Measurements from ENCODE around the gene ELOVL1. TPM values are rescaled to one million over a fixed set of nuclear protein-coding genes. Genes with fewer than 3 reads are reported as not detected.

ELOVL1 gene
- total RNA-seq, 1 experiment from 2014 or later: 91.3 TPM

- no peak for TF ChIP-seq SRF (IDR thresholded peaks at IDR 0.05; ENCODE audit: low read depth)
- no peak for TF ChIP-seq ZNF274 (IDR thresholded peaks at IDR 0.05; ENCODE audit: low read depth, low read length)
- TF ChIP-seq FOSL1 (IDR thresholded peaks at IDR 0.05; ENCODE audit: low read depth): no peak
Observed at GRCh38 chr1:43314233-43314632, 53.6 kb downstream of the ELOVL1 start (continued).

- no TSS peak for BruUV-seq (replicated peaks)
- Histone ChIP-seq H3K4me3 (replicated peaks in 1 of 2; ENCODE audit: low read depth in 1 of 2, low read length in 2 of 2) (no peak overlapping the region), H3K9ac (ENCODE audit: low read length) (no peak overlapping the region), H3K4me1 (ENCODE audit: control insufficient read depth in 1 of 2, insufficient read depth in 2 of 2, low read length in 2 of 2) (peaks cover 0 to 1% of the 10 kb centered on the region in 2 experiments; a peak in 1 of 4 replicates), H3K27ac (ENCODE audit: low read depth, low read length) (no peak overlapping the region), H4K20me1 (ENCODE audit: insufficient read depth) (no peaks in the 10 kb centered on the region), H3K9me2 (ENCODE audit: insufficient read depth) (no peaks in the 10 kb centered on the region), H3K79me2 (ENCODE audit: insufficient read depth, low read length) (no peaks in the 10 kb centered on the region), H3K27me3 (ENCODE audit: insufficient read depth, low read length) (no peaks in the 10 kb centered on the region), H3K36me3 (ENCODE audit: control insufficient read depth in 1 of 2, insufficient read depth in 2 of 2, low read length in 2 of 2) (no peaks in the 10 kb centered on the region), H3K9me3 (ENCODE audit: control insufficient read depth in 1 of 2, insufficient read depth in 1 of 2, low read depth in 1 of 2, low read length in 2 of 2) (no peaks in the 10 kb centered on the region), H2AFZ (ENCODE audit: low read depth, low read length, poor library complexity, severe bottlenecking) (no peak overlapping the region), H3K4me2 (ENCODE audit: low read length) (no peak overlapping the region)
- TF ChIP-seq ZBTB33 (IDR thresholded peaks at IDR 0.05; ENCODE audit: extremely low read depth, insufficient replicate concordance, low read length) (no peak), CBX3 (IDR thresholded peaks at IDR 0.05; ENCODE audit: low read depth) (no peak), CTCF (IDR thresholded peaks at IDR 0.05 in 2 of 3, conservative IDR thresholded peaks at IDR 0.05 in 1 of 3; ENCODE audit: borderline replicate concordance in 1 of 3, insufficient read depth in 1 of 3, low read depth in 2 of 3, low read length in 2 of 3) (no peak), FOSL1 (IDR thresholded peaks at IDR 0.05; ENCODE audit: low read depth) (no peak), EGR1 (IDR thresholded peaks at IDR 0.05; ENCODE audit: low read depth) (no peak), JUND (IDR thresholded peaks at IDR 0.05) (no peak), SRF (IDR thresholded peaks at IDR 0.05; ENCODE audit: low read depth) (no peak), EZH2phosphoT487 (IDR thresholded peaks at IDR 0.05; ENCODE audit: borderline replicate concordance) (no peak), REST (IDR thresholded peaks at IDR 0.05; ENCODE audit: low read depth) (no peak), ZNF274 (IDR thresholded peaks at IDR 0.05; ENCODE audit: low read depth, low read length) (no peak), SIN3A (IDR thresholded peaks at IDR 0.05; ENCODE audit: low read depth) (no peak), ATF3 (IDR thresholded peaks at IDR 0.05) (no peak), POLR2AphosphoS5 (IDR thresholded peaks at IDR 0.05; ENCODE audit: low read depth, low read length) (no peak), POLR2A (IDR thresholded peaks at IDR 0.05; ENCODE audit: borderline replicate concordance, extremely low read depth, insufficient read depth, insufficient read length) (no peak), MAX (IDR thresholded peaks at IDR 0.05) (no peak), SP1 (IDR thresholded peaks at IDR 0.05; ENCODE audit: low read depth) (no peak), YY1 (IDR thresholded peaks at IDR 0.05; ENCODE audit: extremely low read depth, insufficient replicate concordance, low read depth, low read length) (no peak), CEBPB (IDR thresholded peaks at IDR 0.05; ENCODE audit: low read depth) (no peak), ELF1 (IDR thresholded peaks at IDR 0.05; ENCODE audit: borderline replicate concordance, low read depth) (no peak), ZFX (IDR thresholded peaks at IDR 0.05) (no peak)
- POLR2A ChIA-PET: no interaction called here
- intact Hi-C loops (cut with micrococcal nuclease): no loop called here
- DNase-seq (ENCODE audit: low read depth, low spot score) (no peak), ATAC-seq (no peak)
- CTCF ChIA-PET: no interaction called here
- RAD21 ChIA-PET (ENCODE audit: low non-redundant PET in 1 of 2, low total read pairs in 2 of 2, uncharacterized antibody in 2 of 2, unreplicated experiment in 2 of 2): no interaction called here
Observed at GRCh38 chr1:43313771-43314170, 54.0 kb downstream of the ELOVL1 start.
